WTC11 (cell line): ENCODE data around the gene SLC7A10.
"Not testable (repeated sequence)": the region's sequence is repeated elsewhere in the genome, so short reads cannot be mapped to it uniquely, and the experiment has no call there.

Experiments used
- CREB1 ChIP-seq: sonication (generic); formaldehyde crosslinking; IDR thresholded peaks from 2 replicates; pipeline ENCODE4 v1.8.0; 2023; ENCODE audit warnings: mild to moderate bottlenecking, missing genetic modification reagents
- HMGA2 ChIP-seq: fragments of 250-450 bp; sonication (Bioruptor Pico); IDR thresholded peaks from 2 replicates; pipeline ENCODE4 v1.4.0; 2021; ENCODE audit warnings: mild to moderate bottlenecking, moderate library complexity
- JUN ChIP-seq: sonication (generic); formaldehyde crosslinking; IDR thresholded peaks from 2 replicates; pipeline ENCODE4 v1.8.0; 2023; ENCODE audit warnings: mild to moderate bottlenecking, missing genetic modification reagents
- NR1H2 ChIP-seq: sonication (generic); formaldehyde crosslinking; IDR thresholded peaks from 2 replicates; pipeline ENCODE4 v1.9.0; 2021; ENCODE audit warnings: mild to moderate bottlenecking, moderate library complexity, missing genetic modification reagents
- NR2C2 ChIP-seq: sonication (generic); formaldehyde crosslinking; IDR thresholded peaks from 2 replicates; pipeline ENCODE4 v1.8.0; 2022; ENCODE audit warnings: mild to moderate bottlenecking, missing genetic modification reagents
- NR3C1 ChIP-seq: sonication (generic); formaldehyde crosslinking; conservative IDR thresholded peaks from 2 replicates; pipeline ENCODE4 v1.8.1; 2023; ENCODE audit warnings: low read depth, mild to moderate bottlenecking, missing genetic modification reagents
- OVOL2 ChIP-seq: fragments of 250-450 bp; sonication (Bioruptor Pico); IDR thresholded peaks from 2 replicates; pipeline ENCODE4 v1.9.0; 2021; ENCODE audit warnings: mild to moderate bottlenecking, borderline replicate concordance
- SMAD3 ChIP-seq: sonication (generic); formaldehyde crosslinking; IDR thresholded peaks from 2 replicates; pipeline ENCODE4 v1.8.0; 2022; ENCODE audit warnings: missing genetic modification reagents, mild to moderate bottlenecking, borderline replicate concordance
- USF1 ChIP-seq: sonication (generic); formaldehyde crosslinking; IDR thresholded peaks from 2 replicates; pipeline ENCODE4 v1.8.0; 2022; ENCODE audit warnings: mild to moderate bottlenecking, missing genetic modification reagents
- ZBTB43 ChIP-seq: sonication (generic); formaldehyde crosslinking; IDR thresholded peaks from 2 replicates; pipeline ENCODE4 v1.8.1; 2023; ENCODE audit warnings: mild to moderate bottlenecking, missing genetic modification reagents
- ZNF121 ChIP-seq: sonication (generic); formaldehyde crosslinking; IDR thresholded peaks from 2 replicates; pipeline ENCODE4 v1.8.0; 2023; ENCODE audit warnings: missing genetic modification reagents
- ZNF232 ChIP-seq: sonication (generic); formaldehyde crosslinking; IDR thresholded peaks from 2 replicates; pipeline ENCODE4 v1.8.0; 2022; ENCODE audit warnings: mild to moderate bottlenecking, missing genetic modification reagents
- TF ChIP-seq, protein P1 (sequence below): fragments of 200-600 bp; IDR thresholded peaks from 2 replicates; pipeline ENCODE4 v1.8.0; 2022; ENCODE audit warnings: antibody characterized with exemption
- TF ChIP-seq, protein P2 (sequence below): sonication (generic); formaldehyde crosslinking; IDR thresholded peaks from 2 replicates; pipeline ENCODE4 v1.8.0; 2023; ENCODE audit warnings: mild to moderate bottlenecking, missing genetic modification reagents

DNA sequence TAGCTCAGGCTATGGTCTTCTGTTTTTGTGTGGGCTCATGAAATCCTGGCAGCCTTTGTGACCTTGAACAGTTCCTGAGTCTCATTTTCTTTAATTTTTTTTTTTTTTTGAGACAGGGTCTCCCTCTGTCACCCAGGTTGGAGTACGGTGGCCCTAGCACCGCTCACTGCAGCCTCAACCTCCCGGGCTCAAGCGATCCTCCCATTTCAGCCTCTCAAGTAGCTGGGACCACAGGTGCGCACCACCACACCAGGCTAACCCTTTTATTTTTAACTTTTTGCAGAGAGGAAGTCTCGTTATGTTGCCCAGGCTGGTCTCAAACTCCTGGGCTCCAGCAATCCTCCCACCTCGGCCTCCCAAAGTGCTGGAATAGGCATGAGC lies 15.8 kb downstream of the SLC7A10 start:
- not testable (repeated sequence) for TF ChIP-seq ZNF121 (CRISPR knock-in tag); NR2C2 (CRISPR knock-in tag); NR1H2 (CRISPR knock-in tag); ZBTB43; USF1 (CRISPR knock-in tag); SMAD3 (CRISPR knock-in tag); ZNF232 (CRISPR knock-in tag); CREB1; JUN; NR3C1 (CRISPR knock-in tag); HMGA2; OVOL2
- TF ChIP-seq, protein P1, sequence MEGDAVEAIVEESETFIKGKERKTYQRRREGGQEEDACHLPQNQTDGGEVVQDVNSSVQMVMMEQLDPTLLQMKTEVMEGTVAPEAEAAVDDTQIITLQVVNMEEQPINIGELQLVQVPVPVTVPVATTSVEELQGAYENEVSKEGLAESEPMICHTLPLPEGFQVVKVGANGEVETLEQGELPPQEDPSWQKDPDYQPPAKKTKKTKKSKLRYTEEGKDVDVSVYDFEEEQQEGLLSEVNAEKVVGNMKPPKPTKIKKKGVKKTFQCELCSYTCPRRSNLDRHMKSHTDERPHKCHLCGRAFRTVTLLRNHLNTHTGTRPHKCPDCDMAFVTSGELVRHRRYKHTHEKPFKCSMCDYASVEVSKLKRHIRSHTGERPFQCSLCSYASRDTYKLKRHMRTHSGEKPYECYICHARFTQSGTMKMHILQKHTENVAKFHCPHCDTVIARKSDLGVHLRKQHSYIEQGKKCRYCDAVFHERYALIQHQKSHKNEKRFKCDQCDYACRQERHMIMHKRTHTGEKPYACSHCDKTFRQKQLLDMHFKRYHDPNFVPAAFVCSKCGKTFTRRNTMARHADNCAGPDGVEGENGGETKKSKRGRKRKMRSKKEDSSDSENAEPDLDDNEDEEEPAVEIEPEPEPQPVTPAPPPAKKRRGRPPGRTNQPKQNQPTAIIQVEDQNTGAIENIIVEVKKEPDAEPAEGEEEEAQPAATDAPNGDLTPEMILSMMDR, result not testable (repeated sequence)
- TF ChIP-seq, protein P2, sequence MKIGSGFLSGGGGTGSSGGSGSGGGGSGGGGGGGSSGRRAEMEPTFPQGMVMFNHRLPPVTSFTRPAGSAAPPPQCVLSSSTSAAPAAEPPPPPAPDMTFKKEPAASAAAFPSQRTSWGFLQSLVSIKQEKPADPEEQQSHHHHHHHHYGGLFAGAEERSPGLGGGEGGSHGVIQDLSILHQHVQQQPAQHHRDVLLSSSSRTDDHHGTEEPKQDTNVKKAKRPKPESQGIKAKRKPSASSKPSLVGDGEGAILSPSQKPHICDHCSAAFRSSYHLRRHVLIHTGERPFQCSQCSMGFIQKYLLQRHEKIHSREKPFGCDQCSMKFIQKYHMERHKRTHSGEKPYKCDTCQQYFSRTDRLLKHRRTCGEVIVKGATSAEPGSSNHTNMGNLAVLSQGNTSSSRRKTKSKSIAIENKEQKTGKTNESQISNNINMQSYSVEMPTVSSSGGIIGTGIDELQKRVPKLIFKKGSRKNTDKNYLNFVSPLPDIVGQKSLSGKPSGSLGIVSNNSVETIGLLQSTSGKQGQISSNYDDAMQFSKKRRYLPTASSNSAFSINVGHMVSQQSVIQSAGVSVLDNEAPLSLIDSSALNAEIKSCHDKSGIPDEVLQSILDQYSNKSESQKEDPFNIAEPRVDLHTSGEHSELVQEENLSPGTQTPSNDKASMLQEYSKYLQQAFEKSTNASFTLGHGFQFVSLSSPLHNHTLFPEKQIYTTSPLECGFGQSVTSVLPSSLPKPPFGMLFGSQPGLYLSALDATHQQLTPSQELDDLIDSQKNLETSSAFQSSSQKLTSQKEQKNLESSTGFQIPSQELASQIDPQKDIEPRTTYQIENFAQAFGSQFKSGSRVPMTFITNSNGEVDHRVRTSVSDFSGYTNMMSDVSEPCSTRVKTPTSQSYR (CRISPR knock-in tag), result not testable (repeated sequence)
